HG02884 (cell line): ENCODE data around the gene TRIM56.
"Not testable (repeated sequence)": the region's sequence is repeated elsewhere in the genome, so short reads cannot be mapped to it uniquely, and the experiment has no call there.

Experiments
- ATAC-seq: cut with Tn5 transposase; IDR thresholded peaks from one replicate; pipeline ENCODE4 v1.9.1; 2021; ENCODE audit warnings: mild to moderate bottlenecking, moderate library complexity; ENCODE audit not compliant: unreplicated experiment

Gene TRIM56

GRCh38 chr7:101132626-101133600 lies 47.6 kb downstream of the TRIM56 start:
- not testable (repeated sequence) for ATAC-seq

GRCh38 chr7:101133621-101134398 lies 48.5 kb downstream of the TRIM56 start:
- ATAC-seq, result no peak

- ATAC-seq, result no peak
These were observed 49.2 kb downstream of the TRIM56 start for GRCh38 chr7:101134399-101134980.

DNA sequence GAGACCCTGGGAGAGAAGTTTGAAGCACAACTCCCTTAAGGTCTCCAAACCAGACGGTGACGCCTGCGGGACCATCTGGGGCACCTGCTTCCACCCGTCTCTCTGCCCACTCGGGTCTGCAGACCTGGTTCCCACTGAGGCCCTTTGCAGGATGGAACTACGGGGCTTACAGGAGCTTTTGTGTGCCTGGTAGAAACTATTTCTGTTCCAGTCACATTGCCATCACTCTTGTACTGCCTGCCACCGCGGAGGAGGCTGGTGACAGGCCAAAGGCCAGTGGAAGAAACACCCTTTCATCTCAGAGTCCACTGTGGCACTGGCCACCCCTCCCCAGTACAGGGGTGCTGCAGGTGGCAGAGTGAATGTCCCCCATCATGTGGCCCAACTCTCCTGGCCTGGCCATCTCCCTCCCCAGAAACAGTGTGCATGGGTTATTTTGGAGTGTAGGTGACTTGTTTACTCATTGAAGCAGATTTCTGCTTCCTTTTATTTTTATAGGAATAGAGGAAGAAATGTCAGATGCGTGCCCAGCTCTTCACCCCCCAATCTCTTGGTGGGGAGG lies 52.5 kb downstream of the TRIM56 start:
- no peak for ATAC-seq

DNA sequence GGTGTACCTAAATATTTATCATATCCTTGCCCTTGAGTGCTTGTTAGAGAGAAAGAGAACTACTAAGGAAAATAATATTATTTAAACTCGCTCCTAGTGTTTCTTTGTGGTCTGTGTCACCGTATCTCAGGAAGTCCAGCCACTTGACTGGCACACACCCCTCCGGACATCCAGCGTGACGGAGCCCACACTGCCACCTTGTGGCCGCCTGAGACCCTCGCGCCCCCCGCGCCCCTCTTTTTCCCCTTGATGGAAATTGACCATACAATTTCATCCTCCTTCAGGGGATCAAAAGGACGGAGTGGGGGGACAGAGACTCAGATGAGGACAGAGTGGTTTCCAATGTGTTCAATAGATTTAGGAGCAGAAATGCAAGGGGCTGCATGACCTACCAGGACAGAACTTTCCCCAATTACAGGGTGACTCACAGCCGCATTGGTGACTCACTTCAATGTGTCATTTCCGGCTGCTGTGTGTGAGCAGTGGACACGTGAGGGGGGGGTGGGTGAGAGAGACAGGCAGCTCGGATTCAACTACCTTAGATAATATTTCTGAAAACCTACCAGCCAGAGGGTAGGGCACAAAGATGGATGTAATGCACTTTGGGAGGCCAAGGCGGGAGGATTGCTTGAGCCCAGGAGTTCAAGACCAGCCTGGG lies 53.1 kb downstream of the TRIM56 start:
- ATAC-seq, result no peak

GRCh38 chr7:101140339-101140699 lies 55.0 kb downstream of the TRIM56 start:
- ATAC-seq, result no peak

DNA sequence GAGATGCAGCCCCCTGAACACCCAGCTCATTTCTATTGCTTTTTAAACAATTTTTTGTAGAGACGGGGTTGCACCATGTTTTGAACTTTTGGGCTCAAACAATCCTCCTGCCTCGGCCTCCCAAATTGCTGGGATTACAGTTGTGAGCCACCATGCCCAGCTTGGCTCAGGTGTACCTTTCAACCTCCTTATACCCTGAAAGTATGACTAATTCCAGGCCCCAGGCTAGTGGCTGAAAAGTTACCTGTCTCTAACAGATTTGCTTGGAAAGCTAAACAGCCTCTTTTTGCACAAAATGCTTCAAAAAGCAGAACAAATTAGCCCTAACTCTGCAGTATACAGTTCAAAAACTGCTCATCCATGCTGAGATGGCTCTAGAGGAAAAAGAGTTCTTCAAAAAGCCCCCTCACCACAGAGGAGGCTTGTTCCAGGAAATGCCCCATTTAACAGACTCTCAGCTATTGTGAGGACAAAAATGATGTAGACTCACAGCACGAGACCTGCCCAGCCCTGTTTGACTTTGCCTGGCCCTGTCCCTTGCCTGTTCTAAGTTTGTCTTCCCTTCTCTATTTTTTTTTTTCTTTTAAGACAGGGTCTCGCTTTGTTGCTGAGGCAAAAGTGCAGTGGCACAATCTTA lies 55.6 kb downstream of the TRIM56 start:
- ATAC-seq, result no peak
